Heart left ventricle (tissue), 13 donors: ENCODE data around the gene PPP2R2D.

Source experiments
- CTCF ChIP-seq, 12 donors: fragments of 200-600 bp; sonication (generic) in 4 of 12; IDR thresholded peaks; one replicate each; pipeline versions ENCODE4 v1.5.0 to v1.8.0; 2018 to 2022; ENCODE audit warnings: antibody characterized with exemption in 12 of 12, mild to moderate bottlenecking in 5 of 12
- POLR2A ChIP-seq, 2 donors: fragments of 450-650 bp; IDR thresholded peaks; one replicate each; pipeline ENCODE4 v1.6.1; 2017; ENCODE audit warnings: antibody characterized with exemption in 2 of 2, mild to moderate bottlenecking in 2 of 2, moderate library complexity in 2 of 2
- donor health status: ischemic (EF 13 %, LVEDD 7.1; RV severe dilation, severe dysfunction).
- donor health status: DM: no; HTN: yes; CAD: no.
- donor health status: DM: no; HTN: no; CAD: no.
- donor health status: ischemic (EF 25% LVEDD 6.9; RV normal size, moderate dysfunction).
- donor health status: ischemic (EF 25% LVEDD 5.7; RV mildly dilated, moderate dysfunction).
- donor health status: ischemic (EF 35%, LVEDD 5.7; RV mildly dilated, moderate dysfunction).
- donor health status: nonischemic (EF 11% LVEDD 7.7; RV severe dilation, severe dysfunction).
- donor health status: DM: yes; HTN: yes; CAD: no.
- donor health status: PGD.
- donor health status: ischemic (EF 29% LVEDD 5.4; RV normal size, mild dysfunction).
- donor health status: nonischemic (EF 23%, LVEDD 6.1; RV moderate dilation, normal function).

- TF ChIP-seq CTCF (IDR thresholded peaks at IDR 0.05) (no peak), POLR2A (IDR thresholded peaks at IDR 0.05) (no peak)
Measured at GRCh38 chr10:131982185-131982756, 81.5 kb downstream of the PPP2R2D start.
